HepG2 (cell line): ENCODE results near the gene CAMTA2. TPM values are rescaled to one million over a fixed set of nuclear protein-coding genes. Genes with fewer than 3 reads are reported as not detected.
A peak's percentile ranks its signal among the peaks of the same experiment; 100 is the strongest.

Experiments used
- ETV6 ChIP-seq: sonication (generic); formaldehyde crosslinking; conservative IDR thresholded peaks from 2 replicates; pipeline ENCODE4 v1.4.0; 2020; ENCODE audit warnings: missing genetic modification reagents
- FOXO1 ChIP-seq: sonication (generic); formaldehyde crosslinking; IDR thresholded peaks from 2 replicates; pipeline ENCODE4 v1.4.0; 2020; ENCODE audit warnings: missing genetic modification reagents
- HNRNPH1 ChIP-seq: fragments of 200-400 bp; formaldehyde crosslinking; optimal IDR thresholded peaks from 2 replicates; pipeline ENCODE3; 2017; ENCODE audit warnings: mild to moderate bottlenecking, low read depth, low read length
- MTA3 ChIP-seq: sonication (generic); formaldehyde crosslinking; IDR thresholded peaks from 2 replicates; pipeline ENCODE4 v1.4.0; 2020; ENCODE audit warnings: missing genetic modification reagents
- NFATC3 ChIP-seq: sonication (generic); formaldehyde crosslinking; IDR thresholded peaks from 2 replicates; pipeline ENCODE4 v1.5.1; 2020; ENCODE audit warnings: mild to moderate bottlenecking, missing genetic modification reagents
- RAD51 ChIP-seq: fragments of 450-650 bp; IDR thresholded peaks from 2 replicates; pipeline ENCODE4 v1.6.1; 2016; ENCODE audit warnings: borderline replicate concordance
- RFX5 ChIP-seq: IDR thresholded peaks from 2 replicates; pipeline ENCODE4 v1.6.1; 2011; ENCODE audit warnings: low read depth, low read length, improper control_type of control experiment
- SALL2 ChIP-seq: sonication (generic); formaldehyde crosslinking; IDR thresholded peaks from 2 replicates; pipeline ENCODE4 v1.8.1; 2023; ENCODE audit warnings: mild to moderate bottlenecking, missing genetic modification reagents, inconsistent platforms
- SNAPC2 ChIP-seq: sonication (generic); formaldehyde crosslinking; IDR thresholded peaks from 2 replicates; pipeline ENCODE4 v1.8.1; 2022; ENCODE audit warnings: mild to moderate bottlenecking, missing genetic modification reagents
- SP2 ChIP-seq: sonication (generic); formaldehyde crosslinking; IDR thresholded peaks from 2 replicates; pipeline ENCODE4 v1.5.1; 2020; ENCODE audit warnings: mild to moderate bottlenecking, missing genetic modification reagents
- TCF12 ChIP-seq, 2 experiments: fragments of 450-650 bp in 1 of 2; sonication (generic) in 1 of 2; formaldehyde crosslinking in 1 of 2; IDR thresholded peaks; 2 replicates each; pipeline versions ENCODE4 v1.6.1 to v1.8.0; 2017 to 2022; ENCODE audit warnings: antibody characterized with exemption in 1 of 2, mild to moderate bottlenecking in 1 of 2, missing genetic modification reagents in 1 of 2, moderate library complexity in 1 of 2
- ZNF136 ChIP-seq: sonication (generic); formaldehyde crosslinking; IDR thresholded peaks from 2 replicates; pipeline ENCODE4 v1.8.1; 2022; ENCODE audit warnings: low read depth, mild to moderate bottlenecking, moderate library complexity, missing genetic modification reagents
- ZNF160 ChIP-seq: sonication (generic); formaldehyde crosslinking; IDR thresholded peaks from 2 replicates; pipeline ENCODE4 v1.8.0; 2022; ENCODE audit warnings: mild to moderate bottlenecking, inconsistent platforms, missing genetic modification reagents
- ZNF616 ChIP-seq: sonication (generic); formaldehyde crosslinking; IDR thresholded peaks from 2 replicates; pipeline ENCODE4 v1.5.0; 2020; ENCODE audit warnings: low read depth, mild to moderate bottlenecking, missing genetic modification reagents
- ZNF713 ChIP-seq: sonication (generic); formaldehyde crosslinking; IDR thresholded peaks from 2 replicates; pipeline ENCODE4 v1.4.0; 2020; ENCODE audit warnings: mild to moderate bottlenecking, missing genetic modification reagents
- ZNF720 ChIP-seq: sonication (generic); formaldehyde crosslinking; IDR thresholded peaks from 2 replicates; pipeline ENCODE4 v1.4.0; 2020; ENCODE audit warnings: missing genetic modification reagents
- polyA plus RNA-seq, 8 experiments: library from polyadenylated mRNA; depleted of rRNA in 3 of 8; stranded (reverse) in 7 of 8; unstranded in 1 of 8; fragments of >200 nt; fragmentation: Illumina TruSeq in 4 of 8; extraction: Trizol in 4 of 8; gene quantifications; 2 replicates each; pipeline versions ENCODE4 v1.2.1 to v1.2.3, GENCODE V29; 2011 to 2016; ENCODE audit warnings: low read depth in 4 of 8, missing spikeins in 1 of 8, mixed read lengths in 1 of 8; ENCODE audit not compliant: insufficient read depth in 1 of 8
- total RNA-seq, 5 experiments: library from RNA; depleted of rRNA; stranded (reverse); fragments of >200 nt; fragmentation: Illumina TruSeq; extraction: Trizol; gene quantifications; 2 replicates each; pipeline ENCODE4 v1.2.3, GENCODE V29; 2016; ENCODE audit warnings: low read depth in 1 of 5
- TF ChIP-seq, protein P1 (sequence below): IDR thresholded peaks from 2 replicates; pipeline ENCODE4 v1.6.1; 2016; ENCODE audit warnings: low read depth, missing genetic modification reagents, missing compliant biosample characterization
- TF ChIP-seq, protein P2 (sequence below): sonication (generic); formaldehyde crosslinking; IDR thresholded peaks from 2 replicates; pipeline ENCODE4 v1.8.1; 2023; ENCODE audit warnings: mild to moderate bottlenecking, missing genetic modification reagents, borderline replicate concordance
- TF ChIP-seq, protein P3 (sequence below): sonication (generic); formaldehyde crosslinking; IDR thresholded peaks from 2 replicates; pipeline ENCODE4 v1.5.1; 2020; ENCODE audit warnings: mild to moderate bottlenecking, moderate library complexity, missing genetic modification reagents
- TF ChIP-seq, protein P4 (sequence below): sonication (generic); formaldehyde crosslinking; IDR thresholded peaks from 2 replicates; pipeline ENCODE4 v1.4.0; 2020; ENCODE audit warnings: missing genetic modification reagents, borderline replicate concordance

The CAMTA2 gene
- total and polyA plus RNA-seq, 2 of the 13 experiments (the other 11 are each of a cell fraction or from before 2014, with no cell fraction given): 4.1 to 7.1 TPM

DNA sequence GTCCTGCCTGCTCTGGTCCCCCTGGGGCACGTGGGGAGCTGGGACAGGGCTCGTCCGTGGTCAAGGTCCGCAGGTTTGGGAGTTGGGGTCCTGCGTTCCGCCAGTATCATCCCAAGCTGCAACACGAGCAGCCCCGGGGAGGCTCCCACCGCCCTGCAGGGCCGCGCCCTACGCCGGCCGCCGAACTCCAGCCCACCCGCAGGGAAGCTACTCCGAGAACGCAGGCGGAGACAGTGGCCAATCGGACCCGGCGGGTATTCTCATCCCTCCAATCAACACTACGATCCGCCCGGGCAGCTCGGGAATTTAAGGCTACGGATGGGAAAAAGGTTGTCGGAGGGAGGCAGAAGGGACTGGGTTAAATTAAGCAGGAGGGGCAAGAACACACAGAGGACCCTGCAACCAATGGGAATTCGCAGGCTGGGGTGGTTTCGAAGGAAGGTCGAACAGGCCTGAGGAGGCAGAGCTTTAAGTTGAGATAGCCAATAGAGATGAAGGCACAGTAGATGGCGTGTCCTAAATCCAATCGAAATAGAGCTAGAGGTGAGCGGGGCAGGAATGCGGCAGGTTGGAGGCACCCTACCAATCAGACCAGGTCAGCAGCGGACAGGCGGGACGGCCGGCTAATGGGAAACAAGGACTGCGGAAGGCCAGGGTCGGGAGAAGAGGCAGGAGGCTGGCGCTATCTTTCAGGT, 20.5 kb downstream of the CAMTA2 start (continued):
- TF ChIP-seq, protein P1, sequence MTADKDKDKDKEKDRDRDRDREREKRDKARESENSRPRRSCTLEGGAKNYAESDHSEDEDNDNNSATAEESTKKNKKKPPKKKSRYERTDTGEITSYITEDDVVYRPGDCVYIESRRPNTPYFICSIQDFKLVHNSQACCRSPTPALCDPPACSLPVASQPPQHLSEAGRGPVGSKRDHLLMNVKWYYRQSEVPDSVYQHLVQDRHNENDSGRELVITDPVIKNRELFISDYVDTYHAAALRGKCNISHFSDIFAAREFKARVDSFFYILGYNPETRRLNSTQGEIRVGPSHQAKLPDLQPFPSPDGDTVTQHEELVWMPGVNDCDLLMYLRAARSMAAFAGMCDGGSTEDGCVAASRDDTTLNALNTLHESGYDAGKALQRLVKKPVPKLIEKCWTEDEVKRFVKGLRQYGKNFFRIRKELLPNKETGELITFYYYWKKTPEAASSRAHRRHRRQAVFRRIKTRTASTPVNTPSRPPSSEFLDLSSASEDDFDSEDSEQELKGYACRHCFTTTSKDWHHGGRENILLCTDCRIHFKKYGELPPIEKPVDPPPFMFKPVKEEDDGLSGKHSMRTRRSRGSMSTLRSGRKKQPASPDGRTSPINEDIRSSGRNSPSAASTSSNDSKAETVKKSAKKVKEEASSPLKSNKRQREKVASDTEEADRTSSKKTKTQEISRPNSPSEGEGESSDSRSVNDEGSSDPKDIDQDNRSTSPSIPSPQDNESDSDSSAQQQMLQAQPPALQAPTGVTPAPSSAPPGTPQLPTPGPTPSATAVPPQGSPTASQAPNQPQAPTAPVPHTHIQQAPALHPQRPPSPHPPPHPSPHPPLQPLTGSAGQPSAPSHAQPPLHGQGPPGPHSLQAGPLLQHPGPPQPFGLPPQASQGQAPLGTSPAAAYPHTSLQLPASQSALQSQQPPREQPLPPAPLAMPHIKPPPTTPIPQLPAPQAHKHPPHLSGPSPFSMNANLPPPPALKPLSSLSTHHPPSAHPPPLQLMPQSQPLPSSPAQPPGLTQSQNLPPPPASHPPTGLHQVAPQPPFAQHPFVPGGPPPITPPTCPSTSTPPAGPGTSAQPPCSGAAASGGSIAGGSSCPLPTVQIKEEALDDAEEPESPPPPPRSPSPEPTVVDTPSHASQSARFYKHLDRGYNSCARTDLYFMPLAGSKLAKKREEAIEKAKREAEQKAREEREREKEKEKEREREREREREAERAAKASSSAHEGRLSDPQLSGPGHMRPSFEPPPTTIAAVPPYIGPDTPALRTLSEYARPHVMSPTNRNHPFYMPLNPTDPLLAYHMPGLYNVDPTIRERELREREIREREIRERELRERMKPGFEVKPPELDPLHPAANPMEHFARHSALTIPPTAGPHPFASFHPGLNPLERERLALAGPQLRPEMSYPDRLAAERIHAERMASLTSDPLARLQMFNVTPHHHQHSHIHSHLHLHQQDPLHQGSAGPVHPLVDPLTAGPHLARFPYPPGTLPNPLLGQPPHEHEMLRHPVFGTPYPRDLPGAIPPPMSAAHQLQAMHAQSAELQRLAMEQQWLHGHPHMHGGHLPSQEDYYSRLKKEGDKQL (CRISPR knock-in tag): no peak
- no peak for TF ChIP-seq RAD51
- TF ChIP-seq ZNF136: 0 out of 2 replicates have a peak, but pooled peaks have one; percentile 60
- TF ChIP-seq RFX5: no peak
- TF ChIP-seq, protein P2, sequence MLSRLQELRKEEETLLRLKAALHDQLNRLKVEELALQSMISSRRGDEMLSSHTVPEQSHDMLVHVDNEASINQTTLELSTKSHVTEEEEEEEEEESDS (CRISPR knock-in tag): no peak
- no peak for TF ChIP-seq ZNF720 (CRISPR knock-in tag)
- no peak for TF ChIP-seq SNAPC2 (CRISPR knock-in tag)
- peak; percentile 42; the same call in 1 of the 2 replicates for TF ChIP-seq SALL2 (CRISPR knock-in tag)
- no peak for TF ChIP-seq HNRNPH1
- peak; percentile 75; the same call in 1 of the 2 replicates for TF ChIP-seq NFATC3 (CRISPR knock-in tag)
- no peak; the same call in 1 of the 2 replicates for TF ChIP-seq FOXO1 (CRISPR knock-in tag)
- TF ChIP-seq TCF12 (IDR thresholded peaks at IDR 0.05): no peak
- no peak for TF ChIP-seq TCF12 (CRISPR knock-in tag; IDR thresholded peaks at IDR 0.05)
- peak; percentile 98 for TF ChIP-seq SP2
- TF ChIP-seq ZNF160: no peak
- 0 out of 2 replicates have a peak, but pooled peaks have one; percentile 24 for TF ChIP-seq ETV6
- TF ChIP-seq, protein P3, sequence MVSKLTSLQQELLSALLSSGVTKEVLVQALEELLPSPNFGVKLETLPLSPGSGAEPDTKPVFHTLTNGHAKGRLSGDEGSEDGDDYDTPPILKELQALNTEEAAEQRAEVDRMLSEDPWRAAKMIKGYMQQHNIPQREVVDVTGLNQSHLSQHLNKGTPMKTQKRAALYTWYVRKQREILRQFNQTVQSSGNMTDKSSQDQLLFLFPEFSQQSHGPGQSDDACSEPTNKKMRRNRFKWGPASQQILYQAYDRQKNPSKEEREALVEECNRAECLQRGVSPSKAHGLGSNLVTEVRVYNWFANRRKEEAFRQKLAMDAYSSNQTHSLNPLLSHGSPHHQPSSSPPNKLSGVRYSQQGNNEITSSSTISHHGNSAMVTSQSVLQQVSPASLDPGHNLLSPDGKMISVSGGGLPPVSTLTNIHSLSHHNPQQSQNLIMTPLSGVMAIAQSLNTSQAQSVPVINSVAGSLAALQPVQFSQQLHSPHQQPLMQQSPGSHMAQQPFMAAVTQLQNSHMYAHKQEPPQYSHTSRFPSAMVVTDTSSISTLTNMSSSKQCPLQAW (CRISPR knock-in tag): 0 out of 2 replicates have a peak, but pooled peaks have one; percentile 31
- TF ChIP-seq MTA3 (CRISPR knock-in tag): no peak
- no peak for TF ChIP-seq ZNF713
- TF ChIP-seq, protein P4, sequence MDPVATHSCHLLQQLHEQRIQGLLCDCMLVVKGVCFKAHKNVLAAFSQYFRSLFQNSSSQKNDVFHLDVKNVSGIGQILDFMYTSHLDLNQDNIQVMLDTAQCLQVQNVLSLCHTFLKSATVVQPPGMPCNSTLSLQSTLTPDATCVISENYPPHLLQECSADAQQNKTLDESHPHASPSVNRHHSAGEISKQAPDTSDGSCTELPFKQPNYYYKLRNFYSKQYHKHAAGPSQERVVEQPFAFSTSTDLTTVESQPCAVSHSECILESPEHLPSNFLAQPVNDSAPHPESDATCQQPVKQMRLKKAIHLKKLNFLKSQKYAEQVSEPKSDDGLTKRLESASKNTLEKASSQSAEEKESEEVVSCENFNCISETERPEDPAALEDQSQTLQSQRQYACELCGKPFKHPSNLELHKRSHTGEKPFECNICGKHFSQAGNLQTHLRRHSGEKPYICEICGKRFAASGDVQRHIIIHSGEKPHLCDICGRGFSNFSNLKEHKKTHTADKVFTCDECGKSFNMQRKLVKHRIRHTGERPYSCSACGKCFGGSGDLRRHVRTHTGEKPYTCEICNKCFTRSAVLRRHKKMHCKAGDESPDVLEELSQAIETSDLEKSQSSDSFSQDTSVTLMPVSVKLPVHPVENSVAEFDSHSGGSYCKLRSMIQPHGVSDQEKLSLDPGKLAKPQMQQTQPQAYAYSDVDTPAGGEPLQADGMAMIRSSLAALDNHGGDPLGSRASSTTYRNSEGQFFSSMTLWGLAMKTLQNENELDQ (CRISPR knock-in tag): no peak
- no peak for TF ChIP-seq ZNF616
